Astrocyte (in vitro differentiated cells and primary cell): Measurements from ENCODE around the gene C1orf52. TPM values are rescaled to one million over a fixed set of nuclear protein-coding genes. Genes with fewer than 3 reads are reported as not detected.

Experiments used
- DNase-seq: peaks from one replicate; pipeline ENCODE4 v3.0.0-alpha.2; 2010; ENCODE audit warnings: low read depth
- FAIRE-seq: peaks from 2 replicates; lab custom pipeline; 2011; peaks lifted over from hg19 to GRCh38; lab: Jason Lieb, UNC
- H2AFZ ChIP-seq: 2 replicates; pipeline ENCODE4 v1.6.0; 2012; ENCODE audit warnings: low read depth, low read length, inconsistent platforms
- H3K27ac ChIP-seq: 2 replicates; pipeline ENCODE4 v1.5.1; 2011; ENCODE audit warnings: low read depth, low read length, inconsistent platforms
- H3K27me3 ChIP-seq: 2 replicates; pipeline ENCODE4 v1.6.0; 2011; ENCODE audit warnings: low read length, inconsistent platforms; ENCODE audit not compliant: insufficient read depth
- H3K36me3 ChIP-seq: 2 replicates; pipeline ENCODE4 v1.5.1; 2011; ENCODE audit warnings: low read length, inconsistent platforms; ENCODE audit not compliant: insufficient read depth
- H3K4me1 ChIP-seq: 2 replicates; pipeline ENCODE4 v1.5.1; 2011; ENCODE audit warnings: low read length, inconsistent platforms; ENCODE audit not compliant: insufficient read depth
- H3K4me2 ChIP-seq: 2 replicates; pipeline ENCODE4 v1.6.0; 2012; ENCODE audit warnings: low read length, inconsistent platforms
- H3K4me3 ChIP-seq: 2 replicates; pipeline ENCODE4 v1.5.1; 2011; ENCODE audit warnings: low read depth, mild to moderate bottlenecking, low read length, inconsistent platforms; ENCODE audit not compliant: insufficient read depth
- H3K79me2 ChIP-seq: 2 replicates; pipeline ENCODE4 v1.6.0; 2012; ENCODE audit warnings: mild to moderate bottlenecking, low read length, inconsistent platforms; ENCODE audit not compliant: insufficient read depth
- H3K9ac ChIP-seq: 2 replicates; pipeline ENCODE4 v1.6.0; 2012; ENCODE audit warnings: mild to moderate bottlenecking, low read length, inconsistent platforms
- H3K9me3 ChIP-seq: 2 replicates; pipeline ENCODE4 v1.5.1; 2012; ENCODE audit warnings: low read depth, mild to moderate bottlenecking, low read length, inconsistent platforms; ENCODE audit not compliant: insufficient read depth
- H4K20me1 ChIP-seq: 2 replicates; pipeline ENCODE4 v1.6.0; 2012; ENCODE audit warnings: low read length, inconsistent platforms; ENCODE audit not compliant: insufficient read depth
- H3K27ac Mint-ChIP-seq: one replicate; pipeline ENCODE4 v1.8.0; 2021; ENCODE audit warnings: mild to moderate bottlenecking, mixed read lengths; ENCODE audit not compliant: unreplicated experiment
- H3K27me3 Mint-ChIP-seq: one replicate; pipeline ENCODE4 v1.8.0; 2021; ENCODE audit warnings: low read depth, mixed read lengths; ENCODE audit not compliant: unreplicated experiment
- H3K36me3 Mint-ChIP-seq: one replicate; pipeline ENCODE4 v1.8.0; 2021; ENCODE audit warnings: low read depth, mixed read lengths; ENCODE audit not compliant: unreplicated experiment
- H3K4me1 Mint-ChIP-seq: one replicate; pipeline ENCODE4 v1.8.0; 2021; ENCODE audit warnings: low read depth, mixed read lengths; ENCODE audit not compliant: unreplicated experiment
- H3K4me3 Mint-ChIP-seq: one replicate; pipeline ENCODE4 v1.8.0; 2021; ENCODE audit warnings: mild to moderate bottlenecking, moderate library complexity, mixed read lengths; ENCODE audit not compliant: unreplicated experiment
- H3K9me3 Mint-ChIP-seq: one replicate; pipeline ENCODE4 v1.8.0; 2021; ENCODE audit warnings: mild to moderate bottlenecking, mixed read lengths; ENCODE audit not compliant: unreplicated experiment
- EZH2 ChIP-seq: IDR thresholded peaks from 2 replicates; pipeline ENCODE4 v1.6.1; 2012; ENCODE audit warnings: mild to moderate bottlenecking, low read length, inconsistent platforms; ENCODE audit not compliant: insufficient read depth
- total RNA-seq: library from RNA; stranded (reverse); gene quantifications from 2 replicates; pipeline ENCODE4 v1.2.1, GENCODE V29; 2021
- TF ChIP-seq, protein P1 (sequence below): IDR thresholded peaks from 2 replicates; pipeline ENCODE4 v1.5.1; 2011; ENCODE audit warnings: low read depth, mild to moderate bottlenecking, inconsistent platforms, low read length, moderate library complexity; ENCODE audit not compliant: insufficient read depth

Gene C1orf52
- total RNA-seq, 1 donor from 2014 or later = 42.4 TPM

- TF ChIP-seq EZH2 = no peak
- TF ChIP-seq, protein P1, sequence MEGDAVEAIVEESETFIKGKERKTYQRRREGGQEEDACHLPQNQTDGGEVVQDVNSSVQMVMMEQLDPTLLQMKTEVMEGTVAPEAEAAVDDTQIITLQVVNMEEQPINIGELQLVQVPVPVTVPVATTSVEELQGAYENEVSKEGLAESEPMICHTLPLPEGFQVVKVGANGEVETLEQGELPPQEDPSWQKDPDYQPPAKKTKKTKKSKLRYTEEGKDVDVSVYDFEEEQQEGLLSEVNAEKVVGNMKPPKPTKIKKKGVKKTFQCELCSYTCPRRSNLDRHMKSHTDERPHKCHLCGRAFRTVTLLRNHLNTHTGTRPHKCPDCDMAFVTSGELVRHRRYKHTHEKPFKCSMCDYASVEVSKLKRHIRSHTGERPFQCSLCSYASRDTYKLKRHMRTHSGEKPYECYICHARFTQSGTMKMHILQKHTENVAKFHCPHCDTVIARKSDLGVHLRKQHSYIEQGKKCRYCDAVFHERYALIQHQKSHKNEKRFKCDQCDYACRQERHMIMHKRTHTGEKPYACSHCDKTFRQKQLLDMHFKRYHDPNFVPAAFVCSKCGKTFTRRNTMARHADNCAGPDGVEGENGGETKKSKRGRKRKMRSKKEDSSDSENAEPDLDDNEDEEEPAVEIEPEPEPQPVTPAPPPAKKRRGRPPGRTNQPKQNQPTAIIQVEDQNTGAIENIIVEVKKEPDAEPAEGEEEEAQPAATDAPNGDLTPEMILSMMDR = no peak
- H3K27ac ChIP-seq = no peak overlapping the region
Observed at GRCh38 chr1:85220756-85221201, 38.7 kb downstream of the C1orf52 start.

DNA sequence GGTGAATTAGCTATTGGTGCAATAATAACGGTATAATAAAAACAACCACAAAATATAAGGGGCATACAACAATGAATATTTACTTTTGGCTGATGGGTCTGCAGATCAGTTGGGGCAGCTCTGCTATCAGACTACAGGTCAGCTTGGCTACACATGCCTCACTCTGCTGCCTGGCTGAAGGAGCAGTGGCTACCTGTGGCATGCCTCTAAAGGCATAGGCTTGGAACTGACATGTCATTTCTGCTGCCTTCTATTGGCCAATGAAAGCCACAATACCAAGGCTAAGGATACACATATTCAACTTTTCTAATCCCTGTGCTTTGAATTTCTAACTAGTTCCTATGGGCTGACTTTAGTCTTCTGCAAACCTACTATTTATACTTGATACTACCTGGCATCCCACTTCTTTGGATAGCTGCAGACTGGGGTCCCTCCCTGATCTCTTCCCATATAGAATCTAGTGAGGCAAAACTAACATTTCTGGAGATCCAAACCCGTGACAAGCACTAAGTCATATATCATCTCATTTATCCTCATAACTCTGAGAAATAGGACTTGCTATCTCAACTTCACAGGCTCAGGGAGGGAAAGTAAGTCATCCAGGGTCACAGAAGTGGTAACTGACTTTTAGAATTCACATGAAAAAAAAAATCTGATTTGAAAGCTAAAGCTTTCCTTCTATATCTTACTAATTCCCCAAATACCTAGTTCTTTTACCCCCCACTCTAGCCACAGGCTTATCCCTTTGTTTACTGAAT, 39.4 kb downstream of the C1orf52 start:
- H2AFZ ChIP-seq = no peak overlapping the region
- Mint-ChIP-seq H3K27ac (no peak overlapping the region), H3K36me3 (no peaks in the 10 kb centered on the region), H3K4me3 (no peak overlapping the region), H3K4me1 (peaks cover 1% of the 10 kb centered on the region), H3K27me3 (no peaks in the 10 kb centered on the region), H3K9me3 (no peaks in the 10 kb centered on the region)
- no peaks in the 10 kb centered on the region for H3K36me3 ChIP-seq
- DNase-seq (no peak), FAIRE-seq (no peak)
- no peaks in the 10 kb centered on the region for H3K9me3 ChIP-seq
- no peaks in the 10 kb centered on the region for H4K20me1 ChIP-seq
- H3K79me2 ChIP-seq = no peaks in the 10 kb centered on the region
- no peak overlapping the region for H3K4me3 ChIP-seq
- H3K4me1 ChIP-seq = no peaks in the 10 kb centered on the region
- H3K27ac ChIP-seq = no peak overlapping the region
- no peak for TF ChIP-seq EZH2
- TF ChIP-seq, protein P1 = no peak
- H3K9ac ChIP-seq = no peak overlapping the region
- H3K27me3 ChIP-seq = peaks cover 9% of the 10 kb centered on the region
- no peak overlapping the region for H3K4me2 ChIP-seq

More at GRCh38 chr1:85220756-85221201, 38.7 kb downstream of the C1orf52 start:
- Histone ChIP-seq H3K79me2 (no peaks in the 10 kb centered on the region), H3K27me3 (peaks cover 5% of the 10 kb centered on the region), H3K4me3 (no peak overlapping the region), H3K4me2 (no peak overlapping the region), H3K36me3 (no peaks in the 10 kb centered on the region), H4K20me1 (no peaks in the 10 kb centered on the region), H2AFZ (no peak overlapping the region), H3K9me3 (no peaks in the 10 kb centered on the region), H3K4me1 (no peaks in the 10 kb centered on the region), H3K9ac (no peak overlapping the region)
- Mint-ChIP-seq H3K27ac (no peak overlapping the region), H3K4me1 (peaks cover 8% of the 10 kb centered on the region), H3K36me3 (no peaks in the 10 kb centered on the region), H3K27me3 (no peaks in the 10 kb centered on the region), H3K4me3 (no peak overlapping the region), H3K9me3 (no peaks in the 10 kb centered on the region)
- peak; percentile 23 for DNase-seq
- no peak for FAIRE-seq

DNA sequence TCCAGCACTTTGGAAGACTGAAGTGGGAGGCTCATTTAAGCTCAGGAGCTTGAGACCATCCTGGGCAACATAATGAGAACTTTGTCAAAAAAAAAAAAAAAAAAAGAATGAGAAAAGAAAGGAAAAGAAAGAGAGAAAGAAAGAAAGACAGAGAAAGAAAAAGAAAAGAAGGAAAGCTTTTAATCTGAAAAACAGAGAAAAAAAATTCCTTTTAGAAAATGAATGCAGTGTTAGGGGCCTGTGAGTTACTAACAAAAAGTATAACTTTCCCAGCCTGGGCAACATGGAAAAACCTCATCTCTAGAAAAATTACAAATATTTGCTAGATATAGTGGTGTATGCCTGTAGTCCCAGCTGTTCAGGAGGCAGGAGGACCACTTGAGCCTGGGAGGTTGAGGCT, 42.8 kb downstream of the C1orf52 start:
- H3K4me2 ChIP-seq = no peak overlapping the region
- H3K4me1 ChIP-seq = no peaks in the 10 kb centered on the region
- peaks cover 9% of the 10 kb centered on the region for H3K27me3 ChIP-seq
- H3K36me3 ChIP-seq = no peaks in the 10 kb centered on the region
- H3K27ac Mint-ChIP-seq = no peak overlapping the region
- H3K4me3 ChIP-seq = no peak overlapping the region
- no peak for FAIRE-seq
- no peak overlapping the region for H3K4me3 Mint-ChIP-seq
- H3K36me3 Mint-ChIP-seq = no peaks in the 10 kb centered on the region
- no peak overlapping the region for H3K9ac ChIP-seq
- no peaks in the 10 kb centered on the region for H3K4me1 Mint-ChIP-seq
- H2AFZ ChIP-seq = no peak overlapping the region
- no peaks in the 10 kb centered on the region for H4K20me1 ChIP-seq
- H3K79me2 ChIP-seq = no peaks in the 10 kb centered on the region
- H3K27ac ChIP-seq = no peak overlapping the region
- H3K27me3 Mint-ChIP-seq = no peaks in the 10 kb centered on the region
- DNase-seq = no peak
- TF ChIP-seq, protein P1 = no peak
- no peak for TF ChIP-seq EZH2
- no peaks in the 10 kb centered on the region for H3K9me3 Mint-ChIP-seq
- H3K9me3 ChIP-seq = no peaks in the 10 kb centered on the region
